HG02642 (cell line): ENCODE data around the gene TELO2.
"Not testable (repeated sequence)": the region's sequence is repeated elsewhere in the genome, so short reads cannot be mapped to it uniquely, and the experiment has no call there.

Source experiments
- ATAC-seq: cut with Tn5 transposase; IDR thresholded peaks from one replicate; pipeline ENCODE4 v1.9.1; 2021; ENCODE audit warnings: mild to moderate bottlenecking; ENCODE audit not compliant: unreplicated experiment, poor library complexity

Gene TELO2

DNA sequence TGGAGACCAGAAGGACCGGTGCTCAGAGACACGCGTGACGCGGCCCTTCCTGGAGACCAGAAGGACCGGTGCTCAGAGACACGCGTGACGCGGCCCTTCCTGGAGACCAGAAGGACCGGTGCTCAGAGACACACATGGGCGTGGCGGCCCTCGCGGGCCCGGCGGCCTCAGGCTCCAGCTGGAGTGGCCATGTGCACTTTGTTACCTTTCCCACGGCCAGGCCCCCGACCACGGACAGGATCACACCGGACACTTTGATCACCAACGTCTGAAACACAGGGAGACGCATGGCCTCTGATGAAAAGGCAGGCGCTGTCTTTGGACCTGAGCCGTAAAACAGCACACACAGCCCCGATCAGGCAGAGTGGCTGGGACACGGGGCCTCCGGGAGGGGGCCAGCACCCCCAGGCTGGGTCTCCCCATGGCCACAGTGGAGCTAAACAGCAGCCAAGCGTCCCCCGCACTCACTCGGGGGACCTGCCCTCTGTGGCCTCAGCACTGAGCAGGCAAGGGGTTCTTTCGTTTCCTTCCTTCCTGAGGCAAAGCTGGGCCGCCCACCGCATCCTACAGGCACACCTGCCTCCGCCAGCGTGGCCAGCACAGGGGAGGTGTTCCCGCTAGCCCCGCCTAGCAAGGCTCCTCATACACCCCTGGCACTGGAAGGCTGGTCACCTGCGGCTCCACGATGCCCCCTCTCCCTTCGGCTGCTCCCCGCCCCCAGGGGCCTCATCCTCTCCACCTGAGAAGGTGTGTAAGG, 35.5 kb upstream of the TELO2 start:
- no peak for ATAC-seq

DNA sequence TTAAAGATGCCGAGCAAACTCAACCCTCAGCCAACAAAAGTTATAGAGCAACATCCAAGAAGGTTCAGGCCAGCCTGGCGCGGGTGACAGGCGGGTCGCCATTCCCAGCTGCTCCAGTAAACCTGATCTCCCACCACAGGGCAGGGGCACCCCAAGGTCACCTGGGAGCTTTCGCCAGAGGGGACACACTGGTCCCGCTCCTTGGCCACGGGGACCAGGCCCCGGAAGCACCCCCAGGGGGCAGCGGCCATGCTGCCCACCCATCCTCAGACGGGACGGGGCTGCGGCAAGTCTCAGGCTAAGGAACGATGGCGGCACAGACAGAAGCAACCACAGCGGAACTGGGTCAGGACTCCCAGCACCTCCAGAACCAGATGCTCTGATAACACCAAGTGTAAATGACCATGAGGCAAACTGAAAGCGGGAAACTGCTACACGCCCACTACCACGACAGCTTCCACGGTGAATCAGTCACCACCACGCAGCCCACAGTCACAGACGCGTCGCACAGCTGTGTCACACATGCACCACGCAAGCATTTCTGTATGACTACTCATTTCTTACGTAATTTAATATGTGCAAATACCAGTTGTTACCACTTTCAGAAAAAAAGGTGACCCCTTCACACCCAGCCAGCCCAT, 34.7 kb upstream of the TELO2 start:
- ATAC-seq, result no peak

DNA sequence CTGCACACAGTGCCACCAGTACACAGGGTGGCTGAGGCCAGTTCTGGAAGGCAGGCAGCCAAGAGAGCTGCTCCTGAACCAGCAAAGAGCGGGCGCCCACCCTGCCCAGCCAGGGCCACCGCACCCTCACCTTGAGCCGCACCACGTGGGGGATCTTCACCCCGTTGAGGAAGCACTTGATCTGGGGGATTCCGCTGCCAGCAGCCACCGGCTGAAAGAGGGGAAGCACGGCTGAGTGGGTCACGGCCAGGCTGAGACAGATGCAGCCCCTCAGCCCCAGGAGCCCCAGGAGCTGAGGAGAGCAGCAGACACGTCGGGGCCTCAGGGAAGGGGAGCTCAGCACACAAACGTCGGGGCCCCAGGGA, 34.2 kb upstream of the TELO2 start:
- ATAC-seq, result no peak

DNA sequence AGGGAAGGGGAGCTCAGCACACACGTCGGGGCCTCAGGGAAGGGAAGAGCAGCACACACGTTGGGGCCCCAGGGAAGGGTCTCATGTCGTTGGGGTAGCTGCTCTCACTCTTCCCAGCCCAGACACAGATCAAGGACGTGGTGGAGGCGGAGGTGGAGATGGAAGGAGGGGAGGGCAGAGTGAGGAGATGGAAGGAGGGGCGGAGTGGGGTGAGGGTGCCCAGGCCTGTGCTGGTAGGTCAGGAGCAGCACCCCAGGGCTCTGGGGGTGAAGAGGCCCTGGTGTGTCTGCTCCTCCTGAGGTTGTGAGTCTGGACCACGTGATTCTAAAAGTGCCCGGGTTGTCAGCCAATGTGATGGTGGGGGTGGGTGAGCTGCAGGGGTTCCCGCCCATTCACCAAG, 33.2 kb upstream of the TELO2 start:
- ATAC-seq, result no peak

DNA sequence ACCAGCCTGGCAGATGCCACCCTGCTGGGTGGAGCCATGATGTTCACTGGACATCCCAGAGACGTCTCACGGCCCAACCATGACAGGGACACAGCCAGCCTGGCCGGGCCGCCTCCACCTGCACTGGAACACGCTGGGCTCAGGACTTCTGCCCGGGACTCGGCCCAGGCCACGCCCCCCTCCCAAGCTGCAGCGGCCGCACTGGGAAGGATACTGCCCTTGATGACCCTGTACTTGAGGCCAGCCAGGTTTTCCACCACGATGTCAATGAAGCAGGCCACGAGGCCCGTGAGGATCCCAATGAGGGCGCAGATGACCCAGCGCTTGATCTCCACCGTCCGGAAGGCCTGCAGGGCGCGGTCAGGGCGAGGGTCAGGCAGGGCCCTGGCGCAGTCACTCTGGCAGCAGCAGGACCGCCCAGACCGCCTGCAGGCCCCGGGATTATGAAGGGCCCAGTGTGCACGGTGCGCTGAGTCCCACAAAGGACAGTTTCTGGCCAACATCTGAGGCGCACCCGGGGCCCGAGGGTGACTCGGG, 32.5 kb upstream of the TELO2 start:
- ATAC-seq, result no peak

DNA sequence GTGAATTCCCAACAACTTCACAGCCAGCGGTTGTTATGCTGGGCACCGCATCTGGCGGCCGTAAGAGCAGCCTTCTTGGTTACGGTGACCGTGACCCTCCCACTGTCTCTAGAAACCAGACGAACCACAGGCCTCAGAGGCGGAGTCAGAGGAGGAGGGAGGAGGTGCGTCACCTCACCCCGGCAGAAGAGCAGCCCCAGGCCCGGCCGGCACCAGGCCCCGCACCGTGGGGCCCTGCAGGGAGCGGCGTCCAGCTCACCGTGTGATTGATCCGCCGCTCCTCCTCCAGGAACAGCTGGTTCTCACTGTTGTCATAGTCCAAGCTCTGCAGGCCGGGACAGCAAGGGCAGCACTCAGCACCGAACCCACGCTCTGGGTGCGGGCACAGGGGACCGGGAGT, 32.0 kb upstream of the TELO2 start:
- ATAC-seq, result no peak

DNA sequence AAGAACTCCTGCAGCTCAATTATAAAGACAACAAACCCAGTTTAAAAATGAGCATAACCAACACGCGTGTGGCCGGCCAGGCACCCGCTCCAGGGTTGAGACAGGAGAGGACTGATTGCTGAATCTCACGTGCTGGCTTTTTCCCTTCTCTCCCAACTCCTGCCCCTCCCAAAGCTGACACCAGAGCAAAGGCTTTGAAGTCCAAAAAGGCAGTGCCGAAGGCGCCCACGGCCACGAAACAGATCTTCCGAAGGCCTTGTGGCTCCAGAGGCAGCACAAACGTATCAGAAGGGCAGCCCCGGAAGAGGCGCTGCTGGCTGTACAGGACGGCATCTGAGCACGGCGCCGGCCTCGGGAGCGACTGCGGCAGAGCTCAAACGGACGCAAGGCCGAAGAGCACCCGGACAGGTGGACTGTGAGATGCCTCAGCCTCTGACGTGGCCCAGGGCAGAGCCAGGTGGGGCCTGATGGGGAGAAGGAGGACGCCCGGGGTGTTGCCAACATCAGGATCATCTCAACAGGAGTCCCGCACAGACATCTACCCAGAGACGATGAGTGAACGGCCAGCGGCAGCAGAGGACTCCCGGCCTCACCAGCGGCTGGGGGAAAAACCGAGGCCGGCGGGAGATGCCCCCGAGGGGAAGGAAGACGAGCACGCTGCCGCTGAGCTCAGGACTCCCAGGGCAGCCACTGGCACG, 28.8 kb upstream of the TELO2 start:
- no peak for ATAC-seq

DNA sequence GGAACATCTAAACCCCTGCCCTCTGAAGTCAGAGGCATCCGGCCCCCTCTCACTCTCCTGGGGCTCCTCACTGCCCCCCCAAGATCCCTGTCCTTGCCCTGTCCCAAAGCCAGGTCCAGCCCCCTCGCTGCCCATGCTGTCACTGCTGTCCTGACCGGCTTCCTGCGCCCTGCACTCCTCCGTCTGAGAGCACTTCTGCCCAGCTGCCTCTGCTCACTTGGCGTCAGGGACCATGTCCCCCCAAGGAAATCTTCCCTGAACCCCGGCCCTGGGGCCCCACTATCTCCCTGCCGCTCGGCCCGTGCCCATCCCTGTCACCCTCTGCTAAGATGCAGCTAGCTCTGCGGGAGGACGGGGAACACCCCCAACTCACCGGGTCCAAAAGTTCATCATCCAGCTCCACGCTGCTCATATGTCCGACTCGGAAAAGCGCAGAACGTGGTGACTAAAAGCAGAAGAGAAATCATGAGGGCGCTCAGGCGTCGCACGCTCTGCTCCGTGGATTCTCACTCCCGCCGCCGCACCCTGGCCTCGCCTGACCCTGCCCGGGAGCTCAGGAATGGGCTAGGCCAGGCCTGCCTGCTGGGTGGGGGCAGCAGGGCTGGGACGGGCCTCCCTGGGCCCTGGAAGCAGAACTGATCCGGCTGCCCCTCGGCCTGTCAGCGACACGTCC, 28.1 kb upstream of the TELO2 start:
- no peak for ATAC-seq

DNA sequence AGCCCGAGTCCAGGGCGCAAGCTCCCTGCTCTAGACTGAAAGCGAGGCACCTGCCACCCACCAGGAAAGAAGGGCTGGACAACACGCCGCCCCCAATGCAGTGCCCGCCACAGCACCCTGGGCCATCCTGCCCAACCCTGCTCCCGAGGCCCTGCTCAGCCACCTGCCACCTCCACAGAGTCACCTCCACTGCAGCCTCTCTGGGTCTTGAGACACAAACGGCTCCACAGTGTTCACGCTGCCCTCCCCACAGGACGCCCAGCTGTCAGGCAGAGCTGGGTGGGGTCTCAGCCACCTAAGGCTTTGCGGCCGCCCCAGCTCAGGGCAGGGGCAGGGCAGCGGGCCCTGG, 27.6 kb upstream of the TELO2 start:
- ATAC-seq, result no peak

DNA sequence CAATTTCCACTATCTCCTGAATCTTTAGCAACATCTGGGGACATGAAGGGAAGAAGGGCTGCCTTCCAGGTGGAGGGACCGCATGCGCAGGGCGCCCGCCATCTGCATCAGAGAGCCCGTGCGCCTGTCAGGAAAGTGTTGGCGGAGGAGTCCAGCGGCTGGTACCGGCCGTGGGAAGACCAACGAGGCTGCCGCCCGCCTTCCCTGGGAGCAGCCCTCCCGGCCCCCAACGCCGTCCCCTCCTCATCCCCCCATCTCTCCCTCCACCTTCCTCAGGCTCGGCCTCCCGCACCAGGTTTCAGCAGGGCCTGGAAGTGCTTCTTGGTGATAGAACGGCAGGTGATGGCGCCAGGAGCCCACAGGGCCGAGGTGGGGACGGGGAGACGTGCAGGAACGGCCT, 27.1 kb upstream of the TELO2 start:
- no peak for ATAC-seq

DNA sequence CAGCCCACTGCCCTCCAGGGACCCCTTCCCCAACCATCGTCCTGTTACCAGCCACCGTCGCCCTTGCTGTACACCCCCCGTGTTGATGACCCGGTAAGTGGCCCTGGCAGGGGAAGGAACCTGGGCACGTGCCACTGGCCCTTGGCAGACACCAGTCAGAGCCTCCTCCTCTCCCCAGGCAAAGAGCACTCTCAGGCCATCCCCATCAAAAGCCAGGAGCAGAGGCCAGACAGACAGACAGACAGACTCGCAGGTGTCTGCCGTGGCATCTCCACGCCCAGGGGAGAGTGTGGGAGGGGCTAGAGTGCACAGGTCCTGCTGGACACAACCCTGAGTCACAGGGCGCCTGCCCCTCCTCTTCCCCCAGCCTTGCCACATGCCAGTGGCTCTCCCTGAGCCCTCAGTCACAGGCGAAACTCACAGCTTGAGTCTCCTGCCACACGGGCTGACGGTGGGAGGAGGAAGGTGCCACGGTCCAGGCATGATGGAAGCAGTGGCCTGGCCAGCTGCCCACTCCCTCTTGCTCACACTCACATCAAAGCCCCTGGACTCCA, 26.1 kb upstream of the TELO2 start:
- ATAC-seq, result no peak

DNA sequence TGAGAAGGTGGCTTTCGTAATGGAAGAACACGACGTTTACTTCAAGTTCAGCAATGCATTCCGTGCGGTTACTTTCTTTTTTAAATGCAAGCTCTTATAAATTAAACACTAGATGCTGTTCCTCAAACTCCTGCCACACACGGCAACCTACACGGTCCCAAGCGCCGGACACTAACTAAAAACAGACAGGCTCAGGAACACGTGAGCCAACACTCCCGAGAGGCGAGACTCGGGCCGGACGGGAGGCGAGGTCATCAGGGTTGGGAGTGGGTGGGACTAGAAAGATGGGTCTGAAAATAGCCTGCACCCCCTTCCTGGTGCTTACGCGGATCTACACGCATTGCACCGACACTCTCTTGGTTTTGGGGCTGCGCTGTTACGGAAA, 24.7 kb upstream of the TELO2 start:
- ATAC-seq, result no peak

DNA sequence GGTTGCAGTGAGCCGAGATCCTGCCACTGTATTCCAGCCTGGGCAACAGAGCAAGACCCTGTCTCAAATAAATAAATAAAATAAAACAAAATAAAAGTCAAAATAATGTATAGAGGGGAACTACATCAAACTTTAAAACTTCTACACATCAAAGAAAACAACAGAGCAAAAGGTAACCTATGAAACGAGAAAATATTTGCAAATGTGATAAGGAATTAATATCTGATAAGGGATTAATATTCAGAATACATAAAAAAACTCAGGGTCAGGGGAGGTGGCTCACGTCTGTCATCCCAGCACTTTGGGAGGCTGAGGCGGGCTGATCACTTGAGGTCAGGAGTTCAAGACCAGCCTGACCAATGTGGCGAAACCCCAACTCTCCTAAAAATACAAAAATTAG, 24.0 kb upstream of the TELO2 start:
- ATAC-seq, result not testable (repeated sequence)

DNA sequence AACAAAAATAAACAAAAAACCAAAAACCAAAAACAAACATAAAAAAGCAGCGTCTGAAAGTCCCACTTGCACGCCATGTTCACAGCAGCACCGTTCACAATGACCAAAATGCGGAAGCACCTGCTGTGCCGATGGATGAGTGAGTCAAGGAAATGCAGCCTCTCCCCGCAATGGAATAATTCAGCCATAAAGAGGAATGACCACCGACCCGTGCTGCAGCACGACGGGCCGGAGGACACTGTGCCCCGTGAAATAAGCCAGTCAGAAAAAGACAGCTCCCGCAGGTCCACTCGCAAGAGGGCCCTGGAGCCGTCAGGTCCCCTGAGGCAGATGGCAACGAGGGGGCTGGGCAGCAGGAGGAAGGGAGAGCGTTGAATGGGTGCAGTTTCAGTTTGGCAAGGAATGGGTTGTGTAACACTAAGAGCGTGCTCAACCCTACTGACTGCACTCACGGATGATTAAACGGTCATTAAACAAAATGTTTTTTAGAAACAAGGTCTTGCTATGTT, 23.4 kb upstream of the TELO2 start:
- no peak for ATAC-seq

DNA sequence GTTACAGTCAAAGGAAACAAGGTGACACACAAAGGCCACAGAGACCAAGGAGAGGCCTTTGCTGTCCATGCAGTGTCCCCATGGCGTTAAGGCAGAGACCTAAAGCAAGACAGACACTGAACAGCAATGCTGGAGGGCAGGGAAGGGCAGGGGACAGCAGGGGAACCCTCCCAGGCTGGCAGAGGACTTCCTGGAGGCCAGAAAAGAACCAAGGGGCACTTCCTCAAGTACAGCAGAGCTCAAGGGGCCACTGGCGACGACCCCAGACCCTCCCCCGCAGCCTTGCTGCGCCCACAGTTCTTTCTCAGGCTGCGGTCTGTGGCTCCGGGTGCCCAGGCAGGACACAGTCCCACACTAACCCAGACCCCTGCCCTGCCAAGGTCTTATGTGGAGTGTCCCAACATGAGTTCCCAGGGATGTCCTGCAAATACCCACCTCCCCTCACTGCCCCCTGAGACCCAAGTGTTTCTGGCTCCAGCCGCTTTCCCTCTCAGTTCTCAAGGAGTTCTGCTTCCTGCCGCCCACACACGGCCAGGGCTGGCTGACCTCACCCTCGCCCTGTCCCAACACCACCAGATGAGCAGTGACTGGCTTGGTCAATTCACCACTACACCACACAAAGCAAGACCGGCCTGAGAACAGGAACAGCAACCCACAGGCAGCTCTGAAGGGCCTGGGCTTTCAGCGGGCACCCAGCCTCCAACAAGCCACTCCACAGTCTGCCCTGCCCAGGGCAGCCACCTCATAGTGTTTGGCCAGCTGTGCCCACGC, 22.5 kb upstream of the TELO2 start:
- ATAC-seq, result no peak

DNA sequence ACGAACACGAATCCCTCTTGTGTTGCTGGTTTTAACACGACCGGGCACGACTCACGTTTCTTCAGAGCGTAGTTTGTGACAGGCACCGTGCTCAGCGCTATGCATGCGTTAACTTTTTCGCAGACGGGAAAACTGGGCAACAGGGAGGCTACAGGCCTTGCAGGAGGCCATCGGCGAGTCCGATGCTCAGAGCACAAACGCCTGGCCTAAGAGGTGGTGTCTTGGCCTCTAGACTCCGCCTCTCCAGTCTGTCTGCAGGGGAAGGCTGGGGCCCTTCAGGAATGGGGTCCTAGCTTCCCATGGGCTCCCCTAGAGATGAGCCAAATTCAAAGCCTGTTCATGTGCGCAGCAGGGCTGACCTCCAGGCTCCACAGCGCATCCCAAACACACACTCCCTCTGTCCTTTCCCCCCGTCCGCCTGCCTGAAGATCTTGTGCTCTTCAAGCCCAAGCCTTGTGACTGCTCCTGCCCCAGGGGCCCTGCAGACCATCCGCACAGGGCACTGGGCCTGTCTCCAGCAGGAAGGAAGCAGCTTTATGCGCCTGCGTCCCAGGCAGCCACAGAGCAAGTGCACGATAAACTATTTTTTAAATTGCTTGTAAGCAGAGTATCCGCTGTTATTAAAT, 21.5 kb upstream of the TELO2 start:
- no peak for ATAC-seq

DNA sequence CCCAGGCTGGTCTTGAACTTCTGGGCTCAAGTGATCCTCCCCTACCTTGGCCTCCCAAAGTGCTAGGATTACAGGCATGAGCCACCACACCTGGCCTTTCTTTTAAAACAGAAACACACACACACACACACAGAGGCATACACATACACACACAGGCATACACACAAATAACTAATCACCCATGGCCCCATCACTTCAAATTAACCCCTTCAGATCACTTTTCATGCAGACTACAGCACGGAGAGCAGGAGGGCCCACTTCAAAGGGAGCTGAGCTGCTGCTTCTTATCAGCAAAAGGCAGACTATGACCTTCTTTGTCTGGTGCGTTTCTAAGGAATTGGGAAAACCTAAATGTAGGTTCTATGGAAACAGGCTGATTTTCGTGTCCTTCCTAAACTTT, 20.2 kb upstream of the TELO2 start:
- no peak for ATAC-seq

DNA sequence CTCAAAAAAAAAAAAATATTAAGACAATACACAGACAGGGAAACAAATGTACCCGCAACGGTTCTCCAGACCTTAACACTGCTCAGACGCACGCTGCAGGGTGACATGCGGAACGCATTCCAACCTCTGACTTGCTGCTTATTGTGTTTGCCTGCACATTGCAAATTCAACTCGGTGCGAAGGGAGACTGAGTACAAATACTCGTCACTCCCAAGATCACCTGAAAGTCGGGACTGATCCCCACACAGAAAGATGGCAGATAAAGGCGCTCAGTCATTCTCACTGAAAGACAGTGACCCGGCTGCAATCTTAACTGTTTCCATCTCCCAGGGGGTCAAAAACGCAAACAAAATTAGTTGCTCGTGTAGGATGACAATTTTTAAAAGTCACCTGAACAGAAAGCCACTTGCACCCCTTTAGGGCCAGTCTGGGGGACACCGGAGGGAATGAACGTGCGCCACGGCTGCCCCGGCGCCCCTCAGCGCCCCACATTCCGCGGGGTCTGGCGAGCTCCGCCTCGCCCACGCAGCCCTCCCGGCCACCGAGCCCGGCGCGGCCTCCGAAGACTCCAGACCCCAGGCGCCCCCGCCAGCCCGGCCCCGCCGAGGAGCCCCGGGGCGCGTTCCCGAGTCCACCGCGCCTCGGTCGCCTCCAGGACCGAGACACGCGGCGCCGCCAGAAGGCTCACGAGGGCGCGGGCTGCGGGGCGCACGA, 18.9 kb upstream of the TELO2 start:
- ATAC-seq, result peak; percentile 27
